Panc1 (cell line): ENCODE data around the gene DDC. TPM values are rescaled to one million over a fixed set of nuclear protein-coding genes. Genes with fewer than 3 reads are reported as not detected.

Experiments
- ATAC-seq: fragments of 200-7000 bp; cut with Tn5 transposase; 2 replicates; pipeline ENCODE4 v1.9.1; 2020; ENCODE audit warnings: mild to moderate bottlenecking, moderate library complexity
- BruUV-seq: library from RNA; stranded (reverse); fragments of 400-500 nt; replicated peaks from 2 replicates; lab custom pipeline; 2021; lab: Mats Ljungman, UMichigan
- CTCF ChIA-PET: fragments of 300-600 bp; sonication (Branson Sonifier 250); formaldehyde crosslinking; loops from one replicate; lab custom pipeline; 2022; ENCODE audit warnings: antibody characterized with exemption; lab: Charles Lee
- POLR2A ChIA-PET: fragments of 300-600 bp; sonication (Branson Sonifier 250); formaldehyde crosslinking; loops from one replicate; lab custom pipeline; 2022; ENCODE audit warnings: antibody characterized with exemption; lab: Charles Lee
- DNase-seq: peaks from one replicate; pipeline ENCODE4 v3.0.0-alpha.2; 2010; ENCODE audit warnings: low read depth, low spot score
- H3K27ac ChIP-seq: 2 replicates; pipeline ENCODE4 v1.5.1; 2011; ENCODE audit warnings: mild to moderate bottlenecking, low read length, inconsistent platforms
- H3K27me3 ChIP-seq: fragments of 200-500 bp; sonication (Bioruptor generic); 2 replicates; pipeline ENCODE4 v1.6.0; 2014; ENCODE audit warnings: low read length, inconsistent platforms; ENCODE audit not compliant: control insufficient read depth, insufficient read depth
- H3K36me3 ChIP-seq: fragments of 200-500 bp; sonication (Bioruptor generic); 2 replicates; pipeline ENCODE4 v1.5.1; 2014; ENCODE audit warnings: inconsistent platforms, mild to moderate bottlenecking, low read length, moderate library complexity; ENCODE audit not compliant: control insufficient read depth, insufficient read depth
- H3K4me1 ChIP-seq: 2 replicates; pipeline ENCODE4 v1.5.1; 2011; ENCODE audit warnings: inconsistent platforms, mild to moderate bottlenecking, low read length, moderate library complexity; ENCODE audit not compliant: control insufficient read depth, insufficient read depth
- H3K4me3 ChIP-seq, 2 experiments: 2 replicates each; pipeline ENCODE4 v1.5.1; 2011 to 2012; ENCODE audit warnings: low read depth in 2 of 2, low read length in 2 of 2, mild to moderate bottlenecking in 2 of 2, inconsistent platforms in 1 of 2, moderate library complexity in 1 of 2
- H3K9me3 ChIP-seq: fragments of 200-500 bp; sonication (Bioruptor generic); 2 replicates; pipeline ENCODE4 v1.5.1; 2014; ENCODE audit warnings: low read depth, mild to moderate bottlenecking, inconsistent platforms, low read length, moderate library complexity; ENCODE audit not compliant: control insufficient read depth, insufficient read depth
- CTCF ChIP-seq: fragments of 450-650 bp; IDR thresholded peaks from 2 replicates; pipeline ENCODE4 v1.5.1; 2017; ENCODE audit warnings: mild to moderate bottlenecking
- POLR2AphosphoS5 ChIP-seq: IDR thresholded peaks from 2 replicates; pipeline ENCODE4 v1.6.1; 2012; ENCODE audit warnings: mild to moderate bottlenecking, low read depth, low read length, moderate library complexity
- REST ChIP-seq, 2 experiments: IDR thresholded peaks; 2 replicates each; pipeline ENCODE4 v1.6.1; 2011 to 2012; ENCODE audit warnings: low read depth in 2 of 2, control low read depth in 1 of 2, low read length in 1 of 2, mild to moderate bottlenecking in 1 of 2, moderate library complexity in 1 of 2; ENCODE audit not compliant: insufficient read depth in 1 of 2
- SIN3A ChIP-seq: IDR thresholded peaks from 2 replicates; pipeline ENCODE4 v1.6.1; 2012; ENCODE audit warnings: low read depth, mild to moderate bottlenecking, low read length, moderate library complexity, borderline replicate concordance; ENCODE audit not compliant: insufficient read depth
- TCF7L2 ChIP-seq: IDR thresholded peaks from 2 replicates; pipeline ENCODE4 v1.6.1; 2011; ENCODE audit warnings: mild to moderate bottlenecking, low read depth, low read length, inconsistent platforms
- in situ Hi-C: cut with HindIII; loops from 2 replicates; pipeline ENCODE4 v1.10.0; 2016; ENCODE audit warnings: low sequenced_read_pairs, low pct_unique_long_range_greater_than_20kb
- intact Hi-C: fragments of 100-400 bp; cut with micrococcal nuclease; formaldehyde crosslinking; loops from one replicate; pipeline ENCODE4 v1.10.0; 2022; ENCODE audit not compliant: unreplicated experiment
- total RNA-seq: library from RNA; stranded (reverse); gene quantifications from one replicate; pipeline ENCODE4 v1.2.1, GENCODE V29; 2021; ENCODE audit not compliant: unreplicated experiment

Gene DDC
- total RNA-seq, 1 experiment from 2014 or later, result not detected

GRCh38 chr7:50470250-50471163 lies 94.7 kb downstream of the DDC start:
- H3K36me3 ChIP-seq, result no peaks in the 10 kb centered on the region
- no peak overlapping the region for H3K27ac ChIP-seq
- TF ChIP-seq CTCF (no peak), TCF7L2 (no peak), SIN3A (no peak), REST (IDR thresholded peaks at IDR 0.05; ENCODE audit: insufficient read depth in 1 of 2, low read depth in 2 of 2, low read length in 1 of 2) (no peak), POLR2AphosphoS5 (no peak)
- ChIA-PET CTCF (no interaction called here), POLR2A (no interaction called here)
- BruUV-seq, result no TSS peak
- in situ Hi-C loops (no loop called here), intact Hi-C loops (no loop called here)
- ATAC-seq (no peak), DNase-seq (no peak)
- H3K4me3 ChIP-seq, result no peak overlapping the region
- no peaks in the 10 kb centered on the region for H3K9me3 ChIP-seq
- H3K4me1 ChIP-seq, result no peaks in the 10 kb centered on the region
- no peaks in the 10 kb centered on the region for H3K27me3 ChIP-seq

GRCh38 chr7:50469181-50469580 lies 96.0 kb downstream of the DDC start:
- H3K4me1 ChIP-seq, result no peaks in the 10 kb centered on the region
- DNase-seq (no peak), ATAC-seq (no peak)
- no TSS peak for BruUV-seq
- no peak for TF ChIP-seq POLR2AphosphoS5
- no peak for TF ChIP-seq CTCF
- TF ChIP-seq REST (IDR thresholded peaks at IDR 0.05; ENCODE audit: insufficient read depth in 1 of 2, low read depth in 2 of 2, low read length in 1 of 2), result no peak
- no peak for TF ChIP-seq TCF7L2
- no peak for TF ChIP-seq SIN3A
- no peaks in the 10 kb centered on the region for H3K27me3 ChIP-seq
- CTCF ChIA-PET, result interaction anchor here (0.7 kb wide), 1 partner anchor 62 kb away, joined by 11 read pairs; no protein-coding TSS in a partner anchor
- H3K9me3 ChIP-seq, result no peaks in the 10 kb centered on the region
- no peak overlapping the region for H3K4me3 ChIP-seq
- H3K36me3 ChIP-seq, result no peaks in the 10 kb centered on the region
- H3K27ac ChIP-seq, result no peak overlapping the region
- POLR2A ChIA-PET, result no interaction called here
- in situ Hi-C loops, result no loop called here
- intact Hi-C loops, result loop anchor here (2.0 kb wide), 1 partner anchor 692 kb away; no protein-coding TSS in a partner anchor
